GM23338 (cell line): ENCODE data around the gene ADGRG1.

Source experiments
- CREB1 ChIP-seq: fragments of 250-450 bp; sonication (Bioruptor Pico); IDR thresholded peaks from 2 replicates; pipeline ENCODE4 v1.5.0; 2020; ENCODE audit warnings: low read depth, mild to moderate bottlenecking, moderate library complexity
- EZH2 ChIP-seq: fragments of 200-600 bp; sonication (generic); IDR thresholded peaks from one replicate; pipeline ENCODE4 v1.8.0; 2017; ENCODE audit warnings: antibody characterized with exemption, mild to moderate bottlenecking, low read depth; ENCODE audit not compliant: unreplicated experiment
- EZH2phosphoT487 ChIP-seq: fragments of 200-600 bp; sonication (generic); IDR thresholded peaks from one replicate; pipeline ENCODE4 v1.8.1; 2018; ENCODE audit warnings: antibody characterized with exemption; ENCODE audit not compliant: unreplicated experiment
- JUNB ChIP-seq: IDR thresholded peaks from one replicate; pipeline ENCODE4 v1.6.1; 2016; ENCODE audit warnings: antibody characterized with exemption; ENCODE audit not compliant: unreplicated experiment
- NANOG ChIP-seq: IDR thresholded peaks from 2 replicates; pipeline ENCODE4 v1.6.1; 2016; ENCODE audit warnings: antibody characterized with exemption, borderline replicate concordance
- POLR2AphosphoS5 ChIP-seq: IDR thresholded peaks from 2 replicates; pipeline ENCODE4 v1.6.1; 2016; ENCODE audit warnings: antibody characterized with exemption, low read depth
- REST ChIP-seq: IDR thresholded peaks from one replicate; pipeline ENCODE4 v1.6.1; 2018; ENCODE audit warnings: antibody characterized with exemption; ENCODE audit not compliant: unreplicated experiment
- STAT1 ChIP-seq: IDR thresholded peaks from one replicate; pipeline ENCODE4 v1.6.1; 2016; ENCODE audit warnings: antibody characterized with exemption; ENCODE audit not compliant: unreplicated experiment
- ZNF331 ChIP-seq: fragments of 250-450 bp; sonication (Bioruptor Pico); IDR thresholded peaks from 2 replicates; pipeline ENCODE4 v1.5.0; 2020; ENCODE audit warnings: low read depth, mild to moderate bottlenecking, moderate library complexity
- TF ChIP-seq, protein P1 (sequence below), 2 experiments: fragments of 200-600 bp in 1 of 2; sonication (generic) in 1 of 2; conservative IDR thresholded peaks; 2 replicates each; pipeline versions ENCODE4 v1.5.1 to v1.6.1; 2016 to 2017; ENCODE audit warnings: antibody characterized with exemption in 2 of 2, low read depth in 2 of 2, mild to moderate bottlenecking in 2 of 2, moderate library complexity in 1 of 2
- TF ChIP-seq, protein P2 (sequence below): IDR thresholded peaks from 2 replicates; pipeline ENCODE4 v1.6.1; 2016; ENCODE audit warnings: antibody characterized with exemption
- TF ChIP-seq, protein P3 (sequence below): fragments of 250-450 bp; sonication (Bioruptor Pico); IDR thresholded peaks from 2 replicates; pipeline ENCODE4 v1.5.0; 2020; ENCODE audit warnings: mild to moderate bottlenecking, moderate library complexity

DNA sequence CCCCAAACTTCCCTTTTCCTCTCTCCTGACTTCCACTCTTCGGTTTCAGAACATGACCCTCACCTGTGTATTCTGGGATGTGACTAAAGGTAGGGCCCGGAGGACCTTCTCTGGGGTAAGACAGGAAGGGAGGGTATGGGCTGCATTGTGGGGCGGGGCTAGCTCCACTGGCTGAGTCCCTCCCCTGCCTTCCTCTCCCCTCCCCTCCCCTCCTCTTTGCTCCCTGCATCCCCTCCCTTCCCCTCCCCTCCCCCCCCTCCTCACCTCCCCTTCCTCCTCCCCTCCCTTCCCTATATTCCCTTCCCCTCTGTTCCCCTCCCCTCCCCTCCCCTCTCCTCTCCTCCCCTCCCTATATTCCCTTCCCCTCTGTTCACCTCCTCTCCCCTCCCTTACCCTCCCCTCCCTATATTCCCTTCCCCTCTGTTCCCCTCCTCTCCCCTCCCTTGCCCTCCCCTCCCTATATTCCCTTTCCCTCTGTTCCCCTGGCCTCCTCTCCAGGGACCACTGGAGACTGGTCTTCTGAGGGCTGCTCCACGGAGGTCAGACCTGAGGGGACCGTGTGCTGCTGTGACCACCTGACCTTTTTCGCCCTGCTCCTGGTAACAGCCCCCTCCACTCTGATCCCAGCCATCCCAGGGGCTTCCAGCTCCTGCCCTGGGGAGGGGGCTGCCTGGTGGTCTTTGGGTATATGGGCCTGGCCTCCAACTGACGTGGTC, 51.5 kb downstream of the ADGRG1 start:
- TF ChIP-seq, protein P1, sequence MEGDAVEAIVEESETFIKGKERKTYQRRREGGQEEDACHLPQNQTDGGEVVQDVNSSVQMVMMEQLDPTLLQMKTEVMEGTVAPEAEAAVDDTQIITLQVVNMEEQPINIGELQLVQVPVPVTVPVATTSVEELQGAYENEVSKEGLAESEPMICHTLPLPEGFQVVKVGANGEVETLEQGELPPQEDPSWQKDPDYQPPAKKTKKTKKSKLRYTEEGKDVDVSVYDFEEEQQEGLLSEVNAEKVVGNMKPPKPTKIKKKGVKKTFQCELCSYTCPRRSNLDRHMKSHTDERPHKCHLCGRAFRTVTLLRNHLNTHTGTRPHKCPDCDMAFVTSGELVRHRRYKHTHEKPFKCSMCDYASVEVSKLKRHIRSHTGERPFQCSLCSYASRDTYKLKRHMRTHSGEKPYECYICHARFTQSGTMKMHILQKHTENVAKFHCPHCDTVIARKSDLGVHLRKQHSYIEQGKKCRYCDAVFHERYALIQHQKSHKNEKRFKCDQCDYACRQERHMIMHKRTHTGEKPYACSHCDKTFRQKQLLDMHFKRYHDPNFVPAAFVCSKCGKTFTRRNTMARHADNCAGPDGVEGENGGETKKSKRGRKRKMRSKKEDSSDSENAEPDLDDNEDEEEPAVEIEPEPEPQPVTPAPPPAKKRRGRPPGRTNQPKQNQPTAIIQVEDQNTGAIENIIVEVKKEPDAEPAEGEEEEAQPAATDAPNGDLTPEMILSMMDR (conservative IDR thresholded peaks at IDR 0.05; ENCODE audit: low read depth in 2 of 2): no peak
- TF ChIP-seq EZH2phosphoT487: no peak
- no peak for TF ChIP-seq REST
- no peak for TF ChIP-seq POLR2AphosphoS5
- TF ChIP-seq, protein P2, sequence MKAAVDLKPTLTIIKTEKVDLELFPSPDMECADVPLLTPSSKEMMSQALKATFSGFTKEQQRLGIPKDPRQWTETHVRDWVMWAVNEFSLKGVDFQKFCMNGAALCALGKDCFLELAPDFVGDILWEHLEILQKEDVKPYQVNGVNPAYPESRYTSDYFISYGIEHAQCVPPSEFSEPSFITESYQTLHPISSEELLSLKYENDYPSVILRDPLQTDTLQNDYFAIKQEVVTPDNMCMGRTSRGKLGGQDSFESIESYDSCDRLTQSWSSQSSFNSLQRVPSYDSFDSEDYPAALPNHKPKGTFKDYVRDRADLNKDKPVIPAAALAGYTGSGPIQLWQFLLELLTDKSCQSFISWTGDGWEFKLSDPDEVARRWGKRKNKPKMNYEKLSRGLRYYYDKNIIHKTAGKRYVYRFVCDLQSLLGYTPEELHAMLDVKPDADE: no peak
- no peak for TF ChIP-seq JUNB
- TF ChIP-seq, protein P3, sequence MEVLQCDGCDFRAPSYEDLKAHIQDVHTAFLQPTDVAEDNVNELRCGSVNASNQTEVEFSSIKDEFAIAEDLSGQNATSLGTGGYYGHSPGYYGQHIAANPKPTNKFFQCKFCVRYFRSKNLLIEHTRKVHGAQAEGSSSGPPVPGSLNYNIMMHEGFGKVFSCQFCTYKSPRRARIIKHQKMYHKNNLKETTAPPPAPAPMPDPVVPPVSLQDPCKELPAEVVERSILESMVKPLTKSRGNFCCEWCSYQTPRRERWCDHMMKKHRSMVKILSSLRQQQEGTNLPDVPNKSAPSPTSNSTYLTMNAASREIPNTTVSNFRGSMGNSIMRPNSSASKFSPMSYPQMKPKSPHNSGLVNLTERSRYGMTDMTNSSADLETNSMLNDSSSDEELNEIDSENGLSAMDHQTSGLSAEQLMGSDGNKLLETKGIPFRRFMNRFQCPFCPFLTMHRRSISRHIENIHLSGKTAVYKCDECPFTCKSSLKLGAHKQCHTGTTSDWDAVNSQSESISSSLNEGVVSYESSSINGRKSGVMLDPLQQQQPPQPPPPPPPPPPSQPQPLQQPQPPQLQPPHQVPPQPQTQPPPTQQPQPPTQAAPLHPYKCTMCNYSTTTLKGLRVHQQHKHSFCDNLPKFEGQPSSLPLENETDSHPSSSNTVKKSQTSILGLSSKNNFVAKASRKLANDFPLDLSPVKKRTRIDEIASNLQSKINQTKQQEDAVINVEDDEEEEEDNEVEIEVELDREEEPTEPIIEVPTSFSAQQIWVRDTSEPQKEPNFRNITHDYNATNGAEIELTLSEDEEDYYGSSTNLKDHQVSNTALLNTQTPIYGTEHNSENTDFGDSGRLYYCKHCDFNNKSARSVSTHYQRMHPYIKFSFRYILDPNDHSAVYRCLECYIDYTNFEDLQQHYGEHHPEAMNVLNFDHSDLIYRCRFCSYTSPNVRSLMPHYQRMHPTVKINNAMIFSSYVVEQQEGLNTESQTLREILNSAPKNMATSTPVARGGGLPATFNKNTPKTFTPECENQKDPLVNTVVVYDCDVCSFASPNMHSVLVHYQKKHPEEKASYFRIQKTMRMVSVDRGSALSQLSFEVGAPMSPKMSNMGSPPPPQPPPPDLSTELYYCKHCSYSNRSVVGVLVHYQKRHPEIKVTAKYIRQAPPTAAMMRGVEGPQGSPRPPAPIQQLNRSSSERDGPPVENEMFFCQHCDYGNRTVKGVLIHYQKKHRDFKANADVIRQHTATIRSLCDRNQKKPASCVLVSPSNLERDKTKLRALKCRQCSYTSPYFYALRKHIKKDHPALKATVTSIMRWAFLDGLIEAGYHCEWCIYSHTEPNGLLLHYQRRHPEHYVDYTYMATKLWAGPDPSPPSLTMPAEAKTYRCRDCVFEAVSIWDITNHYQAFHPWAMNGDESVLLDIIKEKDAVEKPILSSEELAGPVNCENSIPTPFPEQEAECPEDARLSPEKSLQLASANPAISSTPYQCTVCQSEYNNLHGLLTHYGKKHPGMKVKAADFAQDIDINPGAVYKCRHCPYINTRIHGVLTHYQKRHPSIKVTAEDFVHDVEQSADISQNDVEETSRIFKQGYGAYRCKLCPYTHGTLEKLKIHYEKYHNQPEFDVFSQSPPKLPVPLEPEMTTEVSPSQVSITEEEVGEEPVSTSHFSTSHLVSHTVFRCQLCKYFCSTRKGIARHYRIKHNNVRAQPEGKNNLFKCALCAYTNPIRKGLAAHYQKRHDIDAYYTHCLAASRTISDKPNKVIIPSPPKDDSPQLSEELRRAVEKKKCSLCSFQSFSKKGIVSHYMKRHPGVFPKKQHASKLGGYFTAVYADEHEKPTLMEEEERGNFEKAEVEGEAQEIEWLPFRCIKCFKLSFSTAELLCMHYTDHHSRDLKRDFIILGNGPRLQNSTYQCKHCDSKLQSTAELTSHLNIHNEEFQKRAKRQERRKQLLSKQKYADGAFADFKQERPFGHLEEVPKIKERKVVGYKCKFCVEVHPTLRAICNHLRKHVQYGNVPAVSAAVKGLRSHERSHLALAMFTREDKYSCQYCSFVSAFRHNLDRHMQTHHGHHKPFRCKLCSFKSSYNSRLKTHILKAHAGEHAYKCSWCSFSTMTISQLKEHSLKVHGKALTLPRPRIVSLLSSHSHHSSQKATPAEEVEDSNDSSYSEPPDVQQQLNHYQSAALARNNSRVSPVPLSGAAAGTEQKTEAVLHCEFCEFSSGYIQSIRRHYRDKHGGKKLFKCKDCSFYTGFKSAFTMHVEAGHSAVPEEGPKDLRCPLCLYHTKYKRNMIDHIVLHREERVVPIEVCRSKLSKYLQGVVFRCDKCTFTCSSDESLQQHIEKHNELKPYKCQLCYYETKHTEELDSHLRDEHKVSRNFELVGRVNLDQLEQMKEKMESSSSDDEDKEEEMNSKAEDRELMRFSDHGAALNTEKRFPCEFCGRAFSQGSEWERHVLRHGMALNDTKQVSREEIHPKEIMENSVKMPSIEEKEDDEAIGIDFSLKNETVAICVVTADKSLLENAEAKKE (CRISPR knock-in tag): no peak
- TF ChIP-seq EZH2: no peak
- no peak for TF ChIP-seq CREB1
- TF ChIP-seq STAT1: no peak
- TF ChIP-seq ZNF331: no peak
- no peak for TF ChIP-seq NANOG
